A549 (cell line): Measurements from ENCODE around the gene CBFA2T2. TPM values are rescaled to one million over a fixed set of nuclear protein-coding genes. Genes with fewer than 3 reads are reported as not detected.
"Not testable (repeated sequence)": the region's sequence is repeated elsewhere in the genome, so short reads cannot be mapped to it uniquely, and the experiment has no call there.

ENCODE experiments used
- ATAC-seq, 2 experiments: fragments of 200-7000 bp in 1 of 2; fragments of >200 bp in 1 of 2; cut with Nextera tagmentation in 1 of 2; cut with Tn5 transposase in 1 of 2; 3 replicates each; pipeline versions ENCODE4 v1.8.0 to v1.9.1; 2018 to 2020; ENCODE audit warnings: mild to moderate bottlenecking in 1 of 2, moderate library complexity in 1 of 2
- CTCF ChIA-PET: fragments of 300-600 bp; sonication (Branson Sonifier 250); formaldehyde crosslinking; extraction: SDS; loops from one replicate; lab custom pipeline; 2021; ENCODE audit warnings: antibody characterized with exemption, inconsistent platforms; lab: Yijun Ruan, JAX
- POLR2A ChIA-PET: fragments of 350-600 bp; formaldehyde crosslinking; extraction: SDS; loops from one replicate; lab custom pipeline; 2021; ENCODE audit warnings: antibody characterized with exemption, inconsistent platforms; lab: Yijun Ruan, JAX
- DNase-seq, 2 experiments: peaks; one replicate each; pipeline versions ENCODE4 v3.0.0 to v3.0.0-alpha.2; 2011 to 2016; ENCODE audit warnings: low read depth in 1 of 2, low spot score in 1 of 2
- FAIRE-seq: peaks from 2 replicates; lab custom pipeline; 2011; peaks lifted over from hg19 to GRCh38; lab: Jason Lieb, UNC
- H3K27ac ChIP-seq, 2 experiments: fragments of >200 bp; sonication (Bioruptor Twin); formaldehyde crosslinking; 3 replicates each; pipeline ENCODE4 v1.5.1; 2016 to 2017
- H3K4me1 ChIP-seq: fragments of >200 bp; sonication (Bioruptor Twin); formaldehyde crosslinking; 3 replicates; pipeline ENCODE4 v1.6.1; 2016
- H3K4me2 ChIP-seq: fragments of >200 bp; sonication (Bioruptor Twin); formaldehyde crosslinking; 3 replicates; pipeline ENCODE4 v1.6.1; 2016
- H3K4me3 ChIP-seq: fragments of >200 bp; sonication (Bioruptor Twin); formaldehyde crosslinking; 3 replicates; pipeline ENCODE4 v1.5.1; 2016
- H3K9me3 ChIP-seq: fragments of >200 bp; sonication (Bioruptor Twin); formaldehyde crosslinking; 3 replicates; pipeline ENCODE4 v1.6.1; 2016
- ATOH8 ChIP-seq: fragments of 250-450 bp; sonication (Bioruptor Pico); IDR thresholded peaks from 2 replicates; pipeline ENCODE4 v1.5.0; 2020; ENCODE audit warnings: low read depth, mild to moderate bottlenecking, moderate library complexity
- BCL3 ChIP-seq: fragments of >200 bp; sonication (Bioruptor Twin); formaldehyde crosslinking; IDR thresholded peaks from 3 replicates; pipeline ENCODE4 v1.6.1; 2016
- BHLHE40 ChIP-seq: IDR thresholded peaks from 2 replicates; pipeline ENCODE4 v1.6.1; 2012; ENCODE audit warnings: low read depth, low read length, inconsistent platforms
- CBX2 ChIP-seq: fragments of 200-600 bp; sonication (generic); IDR thresholded peaks from 2 replicates; pipeline ENCODE4 v1.6.1; 2016; ENCODE audit warnings: low read depth, mild to moderate bottlenecking, borderline replicate concordance
- EHF ChIP-seq: fragments of 250-450 bp; sonication (Bioruptor Pico); IDR thresholded peaks from 2 replicates; pipeline ENCODE4 v1.5.0; 2020; ENCODE audit warnings: mild to moderate bottlenecking
- EHMT2 ChIP-seq: fragments of 200-600 bp; sonication (generic); IDR thresholded peaks from 2 replicates; pipeline ENCODE4 v1.6.1; 2016; ENCODE audit warnings: antibody characterized with exemption, low read depth, mild to moderate bottlenecking, moderate library complexity
- ESRRA ChIP-seq: fragments of 150-350 bp; IDR thresholded peaks from 2 replicates; pipeline ENCODE4 v1.6.1; 2014; ENCODE audit warnings: mild to moderate bottlenecking, low read length, borderline replicate concordance
- FOSB ChIP-seq: fragments of 250-450 bp; sonication (Bioruptor Pico); IDR thresholded peaks from 2 replicates; pipeline ENCODE4 v1.5.0; 2020; ENCODE audit warnings: mild to moderate bottlenecking, moderate library complexity
- FOSL2 ChIP-seq, 2 experiments: fragments of 450-650 bp in 1 of 2; fragments of >200 bp in 1 of 2; sonication (Bioruptor Twin) in 1 of 2; formaldehyde crosslinking; IDR thresholded peaks; 2 replicates each; pipeline versions ENCODE4 v1.5.0 to v1.6.1; 2016 to 2020; ENCODE audit warnings: mild to moderate bottlenecking in 1 of 2, moderate library complexity in 1 of 2
- HDAC2 ChIP-seq: fragments of 200-600 bp; sonication (generic); IDR thresholded peaks from 2 replicates; pipeline ENCODE4 v1.6.1; 2016
- HES2 ChIP-seq: fragments of >200 bp; sonication (Bioruptor Twin); formaldehyde crosslinking; IDR thresholded peaks from 2 replicates; pipeline ENCODE4 v1.6.1; 2016
- HEYL ChIP-seq: fragments of 250-450 bp; sonication (Bioruptor Pico); IDR thresholded peaks from 2 replicates; pipeline ENCODE4 v1.8.0; 2021; ENCODE audit warnings: mild to moderate bottlenecking, moderate library complexity
- HOXA7 ChIP-seq: fragments of 250-450 bp; sonication (Bioruptor Pico); IDR thresholded peaks from 2 replicates; pipeline ENCODE4 v1.5.0; 2020; ENCODE audit warnings: mild to moderate bottlenecking, moderate library complexity
- JUNB ChIP-seq: fragments of >200 bp; sonication (Bioruptor Twin); formaldehyde crosslinking; IDR thresholded peaks from 2 replicates; pipeline ENCODE4 v1.6.1; 2016
- KDM1A ChIP-seq: fragments of 200-600 bp; sonication (generic); IDR thresholded peaks from 2 replicates; pipeline ENCODE4 v1.6.1; 2016; ENCODE audit warnings: low read depth, mild to moderate bottlenecking
- MAFK ChIP-seq: fragments of 450-650 bp; IDR thresholded peaks from 2 replicates; pipeline ENCODE4 v1.6.1; 2014; ENCODE audit not compliant: partially characterized antibody
- MAZ ChIP-seq: fragments of 150-350 bp; IDR thresholded peaks from 2 replicates; pipeline ENCODE4 v1.6.1; 2014; ENCODE audit warnings: antibody characterized with exemption, low read depth, low read length, borderline replicate concordance
- PHF8 ChIP-seq: fragments of 200-600 bp; sonication (generic); IDR thresholded peaks from 2 replicates; pipeline ENCODE4 v1.6.1; 2016; ENCODE audit warnings: low read depth, mild to moderate bottlenecking, antibody characterized with exemption, moderate library complexity, borderline replicate concordance
- POLR2A ChIP-seq: IDR thresholded peaks from 2 replicates; pipeline ENCODE4 v1.6.1; 2012; ENCODE audit warnings: mild to moderate bottlenecking, low read length
- POLR2AphosphoS2 ChIP-seq: conservative IDR thresholded peaks from 2 replicates; pipeline ENCODE4 v1.6.1; 2012; ENCODE audit warnings: low read length, improper control_type of control experiment, inconsistent platforms
- RCOR1 ChIP-seq: fragments of 150-350 bp; IDR thresholded peaks from 2 replicates; pipeline ENCODE4 v1.6.1; 2014; ENCODE audit warnings: antibody characterized with exemption, low read length, low read depth
- RNF2 ChIP-seq: fragments of 200-600 bp; sonication (generic); IDR thresholded peaks from 2 replicates; pipeline ENCODE4 v1.6.1; 2016; ENCODE audit warnings: low read depth, mild to moderate bottlenecking, antibody characterized with exemption, moderate library complexity, borderline replicate concordance
- TFCP2L1 ChIP-seq: fragments of 250-450 bp; sonication (Bioruptor Pico); IDR thresholded peaks from 2 replicates; pipeline ENCODE4 v1.5.0; 2021; ENCODE audit warnings: mild to moderate bottlenecking
- ZC3H11A ChIP-seq: fragments of 450-650 bp; IDR thresholded peaks from 2 replicates; pipeline ENCODE4 v1.6.1; 2014; ENCODE audit warnings: antibody characterized with exemption, mild to moderate bottlenecking
- ZNF302 ChIP-seq: fragments of 250-450 bp; sonication (Bioruptor Pico); IDR thresholded peaks from 2 replicates; pipeline ENCODE4 v1.9.0; 2021; ENCODE audit warnings: inconsistent platforms, mild to moderate bottlenecking, moderate library complexity
- WGBS: methylation state at CpG from one replicate; pipeline ENCODE4 v1.1.6; 2017; ENCODE audit errors: missing lambda C conversion rate; 5-methylcytosine and 5-hydroxymethylcytosine counted together
- polyA plus RNA-seq, 4 experiments: library from polyadenylated mRNA; depleted of rRNA in 3 of 4; stranded (reverse); fragments of >200 nt; fragmentation: RNase III in 1 of 4; extraction: RNeasy Plus Mini Kit Qiagen cat#74134 plus additional on column Dnase treatment in 1 of 4; gene quantifications; 2 replicates in 3 of 4; 3 replicates in 1 of 4; pipeline ENCODE4 v1.2.3, GENCODE V29; 2011 to 2017
- TF ChIP-seq, protein P1 (sequence below): fragments of 200-600 bp; sonication (generic); IDR thresholded peaks from 2 replicates; pipeline ENCODE4 v1.6.1; 2016; ENCODE audit warnings: antibody characterized with exemption, mild to moderate bottlenecking, moderate library complexity

The CBFA2T2 gene
- polyA plus RNA-seq, 2 of the 4 experiments (the other 2 are of a cell fraction): 6.8 to 9.4 TPM

- Histone ChIP-seq H3K4me1 (peaks cover 11% of the 10 kb centered on the region; the same call in 2 of the 3 replicates), H3K4me3 (no peak overlapping the region)
- ChIA-PET POLR2A (no interaction called here), CTCF (interaction anchor here (0.8 to 1.4 kb wide), 5 partner anchors 9 to 132 kb away, joined by 3 to 5 read pairs (median 3); no protein-coding TSS in a partner anchor)
- TF ChIP-seq ATOH8 (CRISPR knock-in tag) (no peak), HOXA7 (CRISPR knock-in tag) (no peak), FOSL2 (IDR thresholded peaks at IDR 0.05) (no peak), FOSL2 (CRISPR knock-in tag; IDR thresholded peaks at IDR 0.05) (no peak), HDAC2 (no peak), ESRRA (no peak), MAFK (no peak), KDM1A (no peak), JUNB (no peak), FOSB (CRISPR knock-in tag) (no peak), EHMT2 (no peak)
- TF ChIP-seq, all 56 proteins: peak for 0
- Histone ChIP-seq H3K9me3 (no peaks in the 10 kb centered on the region), H3K27ac (no peak overlapping the region), H3K4me2 (no peak overlapping the region)
- no peak for FAIRE-seq
- no peak for ATAC-seq
- no peak for DNase-seq
Observed at GRCh38 chr20:33589059-33589458, 99.2 kb downstream of the CBFA2T2 start.

DNA sequence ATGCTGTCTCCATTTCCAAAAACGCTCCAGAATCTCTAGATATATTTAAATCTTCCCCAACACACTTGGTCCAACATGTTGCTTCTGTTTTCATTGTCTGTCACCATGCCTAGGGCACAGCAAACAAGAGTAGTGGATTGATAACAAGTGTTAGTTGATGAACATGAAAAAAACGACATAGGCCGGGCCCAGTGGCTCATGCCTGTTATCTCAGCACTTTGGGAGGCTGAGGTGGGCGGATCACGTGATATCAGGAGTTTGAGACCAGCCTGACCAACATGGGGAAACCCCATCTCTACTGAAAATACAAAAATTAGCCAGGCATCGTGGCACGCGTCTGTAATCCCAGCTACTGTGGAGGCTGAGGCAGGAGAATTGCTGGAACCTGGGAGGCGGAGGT is 102.0 kb downstream of the CBFA2T2 start:
- H3K4me2 ChIP-seq, POLR2A ChIA-PET, H3K4me3 ChIP-seq, DNase-seq, H3K27ac ChIP-seq, ATAC-seq, H3K4me1 ChIP-seq, CTCF ChIA-PET, H3K9me3 ChIP-seq, FAIRE-seq: not testable (repeated sequence)
- 91% methylated on average over 9 of the region's 9 CpGs for WGBS

DNA sequence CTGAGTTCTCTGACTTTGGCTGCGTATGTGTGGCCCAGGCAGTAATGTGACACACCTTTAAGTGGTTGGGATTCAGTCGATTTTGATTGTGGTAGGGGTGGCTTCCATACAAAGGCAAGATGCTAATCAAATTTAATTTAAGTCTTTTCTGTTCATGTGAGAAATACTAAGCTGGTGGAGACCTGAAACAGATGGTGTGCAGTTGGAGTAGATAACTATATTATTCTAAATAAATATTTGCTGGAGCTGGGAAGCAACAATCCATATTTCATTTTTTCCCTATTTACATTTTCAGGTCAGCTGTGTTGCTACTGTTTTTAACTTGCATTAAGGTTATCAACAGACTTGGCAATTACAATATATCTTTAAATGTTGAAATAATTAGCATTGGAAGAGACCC is 104.8 kb downstream of the CBFA2T2 start:
- CTCF ChIA-PET: interaction anchor here (0.6 to 1.6 kb wide), 2 partner anchors 26 to 74 kb away, joined by 3 to 5 read pairs; no protein-coding TSS in a partner anchor
- ATAC-seq (no peak), FAIRE-seq (no peak), DNase-seq (no peak)
- TF ChIP-seq HES2 (no peak), POLR2AphosphoS2 (no peak), FOSB (CRISPR knock-in tag) (no peak), BCL3 (no peak), POLR2A (no peak), PHF8 (no peak), TFCP2L1 (CRISPR knock-in tag) (no peak), EHF (CRISPR knock-in tag) (no peak), RCOR1 (no peak), RNF2 (no peak), HEYL (CRISPR knock-in tag) (no peak)
- Histone ChIP-seq H3K4me1 (no peaks in the 10 kb centered on the region), H3K4me3 (no peak overlapping the region), H3K27ac (no peak overlapping the region), H3K4me2 (no peak overlapping the region), H3K9me3 (no peaks in the 10 kb centered on the region)
- POLR2A ChIA-PET: interaction anchor here (0.9 kb wide), 1 partner anchor 105 kb away, joined by 3 read pairs; the partner anchor contains the start of gene CBFA2T2
- 79% methylated on average over 2 of the region's 2 CpGs for WGBS

GRCh38 chr20:33600414-33600813 is 110.5 kb downstream of the CBFA2T2 start:
- no peak for ATAC-seq
- CTCF ChIA-PET: no interaction called here
- H3K27ac ChIP-seq: no peak overlapping the region
- TF ChIP-seq ZC3H11A: no peak
- no peak for TF ChIP-seq ZNF302
- TF ChIP-seq CBX2: no peak
- TF ChIP-seq TFCP2L1 (CRISPR knock-in tag): no peak
- TF ChIP-seq MAFK: no peak
- no peak for TF ChIP-seq MAZ
- no peak for TF ChIP-seq KDM1A
- TF ChIP-seq, protein P1, sequence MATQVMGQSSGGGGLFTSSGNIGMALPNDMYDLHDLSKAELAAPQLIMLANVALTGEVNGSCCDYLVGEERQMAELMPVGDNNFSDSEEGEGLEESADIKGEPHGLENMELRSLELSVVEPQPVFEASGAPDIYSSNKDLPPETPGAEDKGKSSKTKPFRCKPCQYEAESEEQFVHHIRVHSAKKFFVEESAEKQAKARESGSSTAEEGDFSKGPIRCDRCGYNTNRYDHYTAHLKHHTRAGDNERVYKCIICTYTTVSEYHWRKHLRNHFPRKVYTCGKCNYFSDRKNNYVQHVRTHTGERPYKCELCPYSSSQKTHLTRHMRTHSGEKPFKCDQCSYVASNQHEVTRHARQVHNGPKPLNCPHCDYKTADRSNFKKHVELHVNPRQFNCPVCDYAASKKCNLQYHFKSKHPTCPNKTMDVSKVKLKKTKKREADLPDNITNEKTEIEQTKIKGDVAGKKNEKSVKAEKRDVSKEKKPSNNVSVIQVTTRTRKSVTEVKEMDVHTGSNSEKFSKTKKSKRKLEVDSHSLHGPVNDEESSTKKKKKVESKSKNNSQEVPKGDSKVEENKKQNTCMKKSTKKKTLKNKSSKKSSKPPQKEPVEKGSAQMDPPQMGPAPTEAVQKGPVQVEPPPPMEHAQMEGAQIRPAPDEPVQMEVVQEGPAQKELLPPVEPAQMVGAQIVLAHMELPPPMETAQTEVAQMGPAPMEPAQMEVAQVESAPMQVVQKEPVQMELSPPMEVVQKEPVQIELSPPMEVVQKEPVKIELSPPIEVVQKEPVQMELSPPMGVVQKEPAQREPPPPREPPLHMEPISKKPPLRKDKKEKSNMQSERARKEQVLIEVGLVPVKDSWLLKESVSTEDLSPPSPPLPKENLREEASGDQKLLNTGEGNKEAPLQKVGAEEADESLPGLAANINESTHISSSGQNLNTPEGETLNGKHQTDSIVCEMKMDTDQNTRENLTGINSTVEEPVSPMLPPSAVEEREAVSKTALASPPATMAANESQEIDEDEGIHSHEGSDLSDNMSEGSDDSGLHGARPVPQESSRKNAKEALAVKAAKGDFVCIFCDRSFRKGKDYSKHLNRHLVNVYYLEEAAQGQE: no peak
- TF ChIP-seq BHLHE40: no peak
- no peak for TF ChIP-seq POLR2A
- TF ChIP-seq, all 56 proteins: peak for 0
- no peak overlapping the region for H3K4me2 ChIP-seq
- H3K9me3 ChIP-seq: no peaks in the 10 kb centered on the region
- H3K4me1 ChIP-seq: no peaks in the 10 kb centered on the region
- H3K4me3 ChIP-seq: no peak overlapping the region
- DNase-seq: no peak
- no peak for FAIRE-seq
- POLR2A ChIA-PET: no interaction called here
- WGBS: 82% methylated on average over 4 of the region's 4 CpGs
